ENCODE data around the gene RNF14.
A peak's percentile ranks its signal among the peaks of the same experiment; 100 is the strongest.
"Not testable (repeated sequence)": the region's sequence is repeated elsewhere in the genome, so short reads cannot be mapped to it uniquely, and the experiment has no call there.

Gene RNF14

DNA sequence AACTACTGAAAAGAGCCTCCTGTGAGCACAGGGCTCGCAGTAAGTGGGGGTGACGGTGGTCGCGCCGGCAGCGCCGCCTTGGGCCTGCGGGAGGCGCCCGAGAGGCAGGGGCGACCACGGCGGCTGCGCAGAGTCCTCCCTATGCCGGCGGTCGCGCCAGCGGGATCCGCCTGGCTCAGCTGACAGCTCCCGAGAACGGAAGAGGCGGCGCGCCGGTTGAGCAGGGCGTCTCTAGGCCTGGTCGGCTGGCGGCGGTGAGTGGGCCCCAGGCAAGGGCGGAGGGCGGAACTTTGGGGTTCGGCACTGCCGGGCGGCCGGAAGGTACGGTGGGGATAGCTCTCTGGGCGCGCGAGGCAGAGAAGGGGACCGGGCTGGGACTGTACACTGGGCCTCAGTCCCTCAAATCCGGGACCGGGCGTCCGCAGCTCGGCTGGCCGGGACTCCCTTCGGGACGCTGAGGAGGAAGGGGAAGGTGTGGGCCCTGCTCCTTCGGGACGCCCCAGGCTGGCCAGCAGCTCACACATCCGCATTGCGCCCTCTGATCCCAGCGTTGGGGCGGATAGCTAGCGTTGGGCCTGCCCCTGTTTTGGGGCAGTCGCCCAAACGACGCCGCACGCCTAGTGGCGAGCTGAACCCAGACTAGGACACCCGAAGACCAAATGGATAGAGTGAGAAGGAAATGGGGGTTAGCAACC, at the start of gene RNF14:
TSS of gene RNF14 (plus strand) at position 192 of the 695 bp plus-strand sequence. CDS start 4,484 bp downstream, outside the sequence.
- DNase-seq (ENCODE audit: low read depth): peak; percentile 78

DNA sequence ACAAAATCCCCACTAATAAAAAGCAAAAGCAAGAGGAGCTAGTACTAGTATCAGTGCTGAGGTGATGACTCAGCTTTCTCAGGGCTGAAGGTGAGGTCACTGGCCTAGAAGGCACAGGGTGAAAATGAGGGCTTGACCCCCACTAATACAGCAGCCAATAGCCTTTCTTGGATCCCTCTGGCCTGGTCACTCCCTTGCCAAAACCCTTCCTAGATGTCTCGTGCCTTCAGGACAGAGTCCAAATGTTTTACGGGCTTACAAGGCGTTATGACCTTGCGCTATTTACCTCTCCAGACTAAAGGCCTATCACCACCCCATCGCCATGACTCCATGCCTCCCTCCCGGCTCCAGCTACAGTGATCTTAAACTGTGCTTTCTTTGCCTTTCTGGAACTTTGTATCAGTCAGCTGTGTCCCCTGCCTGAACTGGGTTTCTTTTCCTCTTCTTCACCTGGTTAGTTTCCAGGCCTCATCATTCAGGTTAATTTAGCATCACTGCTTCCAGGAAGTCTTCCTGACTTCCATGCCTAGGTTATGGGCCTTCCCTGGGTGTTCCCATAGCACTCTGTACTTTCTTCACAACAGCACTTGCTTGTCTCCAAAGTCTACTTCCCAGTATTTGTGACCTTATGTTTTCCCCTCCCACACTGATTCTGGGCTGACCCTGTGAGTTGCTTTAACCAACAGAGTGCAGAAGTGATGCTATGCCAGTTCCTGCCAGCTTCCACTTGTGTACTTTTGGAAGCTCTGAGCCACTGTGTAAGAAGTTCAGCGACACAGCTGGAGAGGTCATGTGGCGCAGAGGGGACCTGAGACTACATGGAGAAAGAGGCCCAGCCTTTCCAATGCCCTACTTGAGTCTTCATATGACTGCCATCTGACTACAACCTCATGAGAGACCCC, 49.4 kb upstream of the RNF14 start:
- no peak for DNase-seq (ENCODE audit: low read depth)

GRCh38 chr5:141920771-141921170, 48.1 kb upstream of the RNF14 start:
- no peak for DNase-seq (ENCODE audit: low read depth)

DNA sequence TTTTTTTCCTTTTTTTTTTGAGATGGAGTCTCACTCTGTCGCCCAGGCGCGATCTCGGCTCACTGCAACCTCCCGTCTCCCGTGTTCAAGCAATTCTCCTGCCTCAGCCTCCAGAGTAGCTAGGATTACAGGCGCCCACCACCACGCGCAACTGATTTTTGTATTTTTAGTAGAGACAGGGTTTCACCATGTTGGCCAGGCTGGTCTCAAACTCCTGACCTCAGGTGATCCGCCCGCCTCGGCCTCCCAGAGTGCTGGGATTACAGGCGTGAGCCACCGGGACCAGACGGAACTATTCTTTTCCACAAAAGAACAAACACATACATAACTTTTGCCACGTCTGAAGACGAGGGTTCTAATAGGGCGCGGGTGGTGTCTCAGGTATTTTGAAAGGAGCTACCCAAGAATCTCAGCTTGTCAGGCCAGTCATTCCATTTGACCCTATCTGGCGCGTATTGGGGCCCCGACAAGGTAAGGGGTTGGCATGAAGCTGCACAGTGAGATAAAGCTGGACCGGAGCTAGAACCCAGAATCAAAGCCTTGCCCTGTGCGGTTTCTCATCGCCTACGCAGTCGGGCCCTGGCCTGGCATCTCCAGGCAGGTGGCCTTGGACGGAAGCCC, 46.0 kb upstream of the RNF14 start:
- DNase-seq (ENCODE audit: low read depth): not testable (repeated sequence)

- DNase-seq (ENCODE audit: low read depth): peak; percentile 91
Measured at GRCh38 chr5:141923448-141924313, 45.2 kb upstream of the RNF14 start, which contains the start of gene DELE1. DELE1 (plus strand) TSS chr5:141923871; CDS start chr5:141923942, 71 bp downstream.

GRCh38 chr5:141926434-141926833, 42.5 kb upstream of the RNF14 start:
- no peak for DNase-seq (ENCODE audit: low read depth)

DNA sequence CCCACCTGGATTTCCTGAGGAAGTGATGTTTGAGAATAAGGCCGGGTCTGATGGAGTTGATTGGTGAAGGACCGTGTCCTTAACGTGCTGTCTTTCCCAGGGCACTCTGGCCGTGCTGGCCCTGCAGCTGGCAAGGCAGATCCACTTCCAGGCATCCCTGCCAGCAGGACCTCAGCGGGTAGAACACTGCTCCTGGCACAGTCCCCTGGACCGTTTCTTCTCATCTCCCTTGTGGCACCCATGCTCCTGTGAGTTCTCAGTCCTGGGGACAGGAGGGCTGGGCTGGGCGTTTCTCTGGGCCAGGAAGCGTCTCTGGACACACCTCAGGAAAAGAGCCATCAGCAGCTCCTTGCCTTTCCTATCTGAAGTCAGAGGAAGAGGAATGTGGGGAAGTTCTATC, 40.9 kb upstream of the RNF14 start:
- no peak for DNase-seq (ENCODE audit: low read depth)

GRCh38 chr5:141929398-141930058, 39.4 kb upstream of the RNF14 start:
- DNase-seq (ENCODE audit: low read depth): no peak

- DNase-seq (ENCODE audit: low read depth): no peak
Measured at GRCh38 chr5:141931694-141932093, 37.2 kb upstream of the RNF14 start.

DNA sequence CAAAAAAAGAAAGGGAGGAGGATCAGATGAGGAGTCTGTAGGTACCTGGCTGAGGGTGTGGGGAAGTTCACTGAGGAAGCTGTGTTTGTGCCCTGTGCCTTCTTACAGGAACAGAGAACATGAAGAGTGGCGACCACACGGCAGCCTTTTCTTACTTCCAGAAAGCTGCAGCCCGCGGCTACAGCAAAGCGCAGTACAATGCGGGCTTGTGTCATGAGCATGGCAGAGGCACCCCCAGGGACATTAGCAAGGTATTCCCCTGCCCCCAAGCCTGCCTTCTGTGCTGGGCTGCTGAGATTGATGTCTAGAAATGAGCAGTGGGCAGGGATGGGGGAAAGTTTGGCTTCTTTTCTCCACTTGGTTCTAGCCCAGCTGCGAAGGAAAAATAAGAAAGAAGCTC, 35.8 kb upstream of the RNF14 start:
- DNase-seq (ENCODE audit: low read depth): no peak

DNA sequence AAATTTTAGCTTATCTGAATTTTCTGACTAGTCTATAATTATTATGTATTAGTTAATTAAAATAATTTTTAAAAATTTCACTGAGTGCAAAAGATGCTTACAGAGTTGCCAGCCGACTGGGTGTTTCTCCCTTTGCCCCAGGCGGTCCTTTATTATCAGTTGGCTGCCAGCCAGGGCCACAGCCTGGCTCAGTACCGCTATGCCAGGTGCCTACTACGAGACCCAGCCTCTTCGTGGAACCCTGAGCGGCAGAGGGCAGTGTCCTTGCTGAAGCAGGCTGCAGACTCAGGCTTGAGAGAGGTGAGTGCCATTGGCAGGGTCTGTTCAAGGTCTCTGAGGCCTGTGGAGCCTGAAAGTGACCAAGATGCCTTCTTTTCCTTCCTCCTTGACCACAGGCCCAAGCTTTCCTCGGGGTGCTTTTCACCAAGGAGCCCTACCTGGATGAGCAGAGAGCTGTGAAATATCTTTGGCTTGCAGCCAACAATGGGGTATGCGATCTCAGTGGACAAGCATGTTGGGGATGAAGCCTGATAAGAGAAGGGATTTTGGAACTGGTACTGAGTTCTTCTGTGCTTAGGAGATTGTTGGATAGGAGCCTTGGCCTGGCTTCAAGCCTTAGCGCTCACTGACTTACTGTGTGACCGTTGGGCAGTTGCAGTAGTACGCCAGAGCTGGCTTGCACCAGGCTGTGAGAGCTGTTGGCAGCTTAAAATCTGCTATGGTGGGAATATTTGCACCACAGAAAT, 34.6 kb upstream of the RNF14 start:
- no peak for DNase-seq (ENCODE audit: low read depth)

DNA sequence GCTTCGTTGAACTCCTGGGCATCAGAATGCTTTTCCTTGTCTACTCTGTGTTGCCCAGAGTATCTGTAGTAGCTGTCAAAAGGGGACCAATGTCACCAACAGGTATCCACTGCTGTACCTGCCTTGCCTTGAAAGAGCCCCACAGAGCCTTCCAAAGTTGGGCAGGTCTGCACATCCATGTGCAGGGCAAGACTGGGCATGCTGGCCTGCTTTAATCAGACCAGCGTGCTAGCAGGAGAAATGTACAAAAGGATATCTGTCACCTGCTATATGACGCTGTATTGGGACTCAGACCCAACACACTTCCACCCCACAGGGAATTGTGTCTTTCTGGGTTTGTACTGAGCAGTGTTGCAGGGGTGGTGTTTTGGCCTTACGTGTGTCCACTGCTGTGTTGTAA, 33.4 kb upstream of the RNF14 start:
- DNase-seq (ENCODE audit: low read depth): no peak

DNA sequence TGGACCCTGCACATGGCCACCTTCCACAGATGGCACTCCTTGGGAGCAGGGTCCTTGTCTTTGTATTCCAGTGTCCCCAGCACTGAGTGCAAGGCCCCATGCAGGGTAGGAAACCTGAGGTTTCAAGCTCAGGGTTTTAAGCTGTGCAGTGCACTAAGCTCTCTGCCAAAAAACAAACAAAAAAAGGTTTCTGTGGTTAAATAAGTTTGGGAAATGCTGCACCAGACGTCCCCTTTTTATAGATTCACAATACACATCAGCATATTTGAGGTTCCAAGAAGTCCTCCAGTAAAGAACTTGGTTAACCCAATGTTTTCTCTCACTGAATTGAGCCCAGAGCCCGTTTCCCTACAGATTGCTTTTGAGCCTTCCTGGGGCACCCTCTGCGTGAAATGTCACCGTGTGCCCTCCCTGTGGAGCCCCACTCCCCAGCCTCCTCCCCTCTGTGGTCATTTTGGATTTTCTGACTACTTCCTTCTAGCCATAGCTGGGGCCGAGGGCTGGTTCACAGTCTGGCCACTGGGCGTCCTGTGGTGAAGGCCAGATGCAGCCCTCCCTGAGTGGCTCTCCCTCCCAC, 28.1 kb upstream of the RNF14 start:
- DNase-seq (ENCODE audit: low read depth): no peak

- no peak for DNase-seq (ENCODE audit: low read depth)
Measured at GRCh38 chr5:141941307-141941706, 27.6 kb upstream of the RNF14 start.

- no peak for DNase-seq (ENCODE audit: low read depth)
Measured at GRCh38 chr5:141941779-141942178, 27.1 kb upstream of the RNF14 start.

DNA sequence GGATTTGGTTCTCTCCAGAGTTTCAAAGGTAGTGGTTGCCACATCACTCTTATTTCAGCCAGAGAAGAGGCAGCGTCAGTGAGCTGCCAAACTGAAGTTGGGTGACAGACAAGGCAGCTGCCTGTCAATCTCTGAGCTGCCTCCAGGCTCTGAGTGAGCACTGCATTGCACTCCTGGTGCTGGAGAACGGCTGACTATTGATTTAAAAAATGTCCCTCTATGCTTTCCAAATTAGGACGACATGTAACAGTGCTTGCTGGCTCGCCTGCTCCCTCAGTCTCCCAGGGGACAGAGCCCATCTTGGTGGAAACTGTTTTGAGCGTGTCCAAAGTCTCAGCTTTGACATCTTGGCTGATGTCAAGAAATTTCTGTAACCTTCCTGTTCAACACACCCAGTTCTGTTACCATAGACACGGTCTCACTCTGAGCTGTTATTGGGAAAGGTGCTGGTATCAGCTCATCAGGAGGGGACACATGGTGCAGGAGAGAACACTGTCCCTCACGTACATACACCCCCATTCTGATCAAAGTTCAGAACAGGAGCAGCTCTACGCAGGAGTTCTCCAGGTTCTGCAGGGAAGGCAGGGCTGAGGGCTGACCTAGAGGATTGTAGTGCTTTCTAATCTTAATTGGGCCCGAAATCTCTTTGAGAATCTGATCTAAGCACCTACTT, 26.6 kb upstream of the RNF14 start:
- DNase-seq (ENCODE audit: low read depth): no peak

DNA sequence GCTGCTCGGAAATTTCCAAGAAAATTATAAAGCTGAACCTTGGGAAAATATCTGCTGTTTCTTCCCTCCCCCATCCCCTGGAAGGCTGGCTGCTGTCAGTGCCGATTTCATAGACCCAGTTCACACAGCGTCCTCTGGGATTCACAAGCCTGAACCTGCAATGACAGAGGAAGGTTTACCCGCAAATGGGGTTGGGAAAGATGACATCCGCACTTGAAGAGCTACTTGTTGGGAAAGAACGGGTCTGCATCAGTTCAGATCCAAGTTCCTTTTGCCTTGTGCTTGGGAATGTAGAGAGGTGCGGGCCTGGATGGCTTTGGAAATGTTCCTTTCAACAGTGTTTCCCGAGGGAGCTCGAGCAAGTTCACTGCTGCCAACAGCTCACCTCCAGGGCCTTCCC, 24.8 kb upstream of the RNF14 start:
- no peak for DNase-seq (ENCODE audit: low read depth)

DNA sequence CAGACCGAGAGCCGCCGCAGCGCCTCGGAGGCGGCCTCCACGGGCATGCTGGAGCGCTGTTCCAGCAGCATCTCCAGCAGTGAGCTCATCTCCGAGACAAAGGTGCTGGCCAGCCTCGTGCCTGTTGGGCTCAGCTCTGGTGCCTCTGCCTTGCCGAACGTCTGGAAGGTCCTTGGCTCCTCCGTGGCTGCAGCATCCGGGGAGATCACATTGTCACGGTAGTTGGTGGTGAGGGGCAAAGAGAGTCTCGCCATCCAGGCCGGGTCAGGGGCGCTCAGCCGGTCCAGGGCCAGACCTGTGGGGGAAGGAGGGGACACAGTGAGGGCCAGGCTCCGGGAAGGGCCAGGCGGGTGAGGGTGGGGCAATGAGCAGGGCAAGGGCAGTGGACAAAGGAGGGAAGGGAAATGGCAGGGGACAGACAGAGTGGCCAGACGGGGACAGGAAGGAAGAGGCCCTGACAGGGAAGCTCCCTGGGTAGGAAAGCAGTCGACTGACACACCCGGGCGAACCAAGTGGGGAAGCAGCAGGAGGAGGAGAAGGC, 23.3 kb upstream of the RNF14 start:
- DNase-seq (ENCODE audit: low read depth): no peak

DNA sequence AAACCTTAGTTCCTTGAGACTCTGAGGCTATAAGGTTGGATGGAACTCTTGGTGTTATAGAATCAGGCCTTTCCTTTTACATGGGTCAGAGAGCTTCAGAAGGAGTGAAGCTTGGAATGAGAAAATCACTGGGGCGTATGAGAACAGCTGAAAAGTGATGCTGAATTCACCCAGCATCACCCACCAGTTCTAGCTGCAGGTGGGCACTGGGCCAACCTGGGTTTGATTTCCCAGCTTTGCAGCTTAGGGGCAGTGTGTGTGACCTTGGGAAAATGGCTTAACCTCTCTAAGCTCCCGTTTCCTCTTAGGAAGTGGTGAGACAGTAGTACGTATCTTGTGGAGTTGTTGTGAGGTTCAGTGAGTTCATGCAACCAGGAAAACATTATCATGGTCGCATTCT, 21.6 kb upstream of the RNF14 start:
- no peak for DNase-seq (ENCODE audit: low read depth)

Measured in stimulated activated CD8-positive, alpha-beta memory T cell treated with anti-CD3 and anti-CD28 coated beads, Interleukin-15, amount 100 ng/mL, for 1 hour (primary cell).